Ishikawa (cell line): ENCODE results near the gene LOXL3.

Experiments
- CEBPB ChIP-seq: IDR thresholded peaks from 2 replicates; pipeline ENCODE4 v1.6.1; 2012
- CREB1 ChIP-seq: IDR thresholded peaks from 2 replicates; pipeline ENCODE4 v1.6.1; 2012; ENCODE audit warnings: low read depth
- EGR1 ChIP-seq: IDR thresholded peaks from 2 replicates; pipeline ENCODE4 v1.6.1; 2012
- EP300 ChIP-seq: IDR thresholded peaks from 2 replicates; pipeline ENCODE4 v1.6.1; 2012; ENCODE audit warnings: borderline replicate concordance
- FOXM1 ChIP-seq: IDR thresholded peaks from 2 replicates; pipeline ENCODE4 v1.6.1; 2012; ENCODE audit warnings: low read depth, borderline replicate concordance
- NFIC ChIP-seq: IDR thresholded peaks from 2 replicates; pipeline ENCODE4 v1.6.1; 2012
- RAD21 ChIP-seq: IDR thresholded peaks from 2 replicates; pipeline ENCODE4 v1.6.1; 2012; ENCODE audit warnings: low read depth
- TAF1 ChIP-seq: IDR thresholded peaks from 2 replicates; pipeline ENCODE4 v1.6.1; 2012; ENCODE audit warnings: low read depth, mild to moderate bottlenecking
- TCF12 ChIP-seq: IDR thresholded peaks from 2 replicates; pipeline ENCODE4 v1.6.1; 2012; ENCODE audit warnings: low read depth
- TEAD4 ChIP-seq: IDR thresholded peaks from 2 replicates; pipeline ENCODE4 v1.6.1; 2012
- YY1 ChIP-seq: IDR thresholded peaks from 2 replicates; pipeline ENCODE4 v1.6.1; 2012; ENCODE audit warnings: low read depth
- ZBTB7A ChIP-seq: IDR thresholded peaks from 2 replicates; pipeline ENCODE4 v1.6.1; 2012; ENCODE audit warnings: low read depth
- TF ChIP-seq, protein P1 (sequence below): IDR thresholded peaks from 2 replicates; pipeline ENCODE4 v1.6.1; 2012
- TF ChIP-seq, protein P2 (sequence below): IDR thresholded peaks from 2 replicates; pipeline ENCODE4 v1.6.1; 2012; ENCODE audit warnings: low read depth, mild to moderate bottlenecking
- TF ChIP-seq, protein P3 (sequence below): IDR thresholded peaks from 2 replicates; pipeline ENCODE4 v1.6.1; 2012

The LOXL3 gene

DNA sequence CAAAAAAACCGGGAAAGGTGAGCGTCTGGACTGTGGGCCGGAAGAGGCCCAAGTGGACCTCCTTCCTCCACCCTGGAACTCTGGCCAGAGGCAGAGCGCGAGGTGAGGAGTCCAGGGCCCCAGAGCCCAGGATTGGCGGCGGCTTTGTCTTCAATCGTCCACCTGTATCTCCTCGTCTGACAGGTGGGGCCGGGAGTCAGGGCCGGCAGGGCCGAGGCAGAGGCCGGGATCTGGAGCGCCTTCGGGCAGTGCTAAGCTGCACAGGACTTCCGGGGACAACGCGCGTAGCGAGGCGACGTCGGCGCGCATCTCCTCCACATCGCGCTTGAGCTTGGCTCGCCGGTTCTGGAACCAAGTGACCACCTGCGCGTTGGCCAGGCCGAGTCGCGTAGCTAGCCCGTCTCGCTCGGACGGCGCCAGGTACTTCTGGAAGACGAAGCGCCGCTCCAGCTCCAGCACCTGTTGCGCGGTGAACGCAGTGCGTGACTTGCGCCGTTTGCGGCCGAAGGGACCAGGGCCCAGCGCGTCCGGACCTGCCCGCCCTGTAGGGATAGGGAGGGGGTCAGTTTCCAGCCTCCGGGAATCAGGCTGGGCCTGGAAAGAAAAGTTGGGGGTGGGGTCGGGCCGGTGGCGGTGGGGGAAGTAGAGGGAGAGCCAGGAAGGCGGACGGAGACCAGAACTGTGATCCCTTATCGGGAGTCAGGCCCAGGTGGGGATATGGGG, 55.8 kb downstream of the LOXL3 start:
- TF ChIP-seq TAF1: no peak

DNA sequence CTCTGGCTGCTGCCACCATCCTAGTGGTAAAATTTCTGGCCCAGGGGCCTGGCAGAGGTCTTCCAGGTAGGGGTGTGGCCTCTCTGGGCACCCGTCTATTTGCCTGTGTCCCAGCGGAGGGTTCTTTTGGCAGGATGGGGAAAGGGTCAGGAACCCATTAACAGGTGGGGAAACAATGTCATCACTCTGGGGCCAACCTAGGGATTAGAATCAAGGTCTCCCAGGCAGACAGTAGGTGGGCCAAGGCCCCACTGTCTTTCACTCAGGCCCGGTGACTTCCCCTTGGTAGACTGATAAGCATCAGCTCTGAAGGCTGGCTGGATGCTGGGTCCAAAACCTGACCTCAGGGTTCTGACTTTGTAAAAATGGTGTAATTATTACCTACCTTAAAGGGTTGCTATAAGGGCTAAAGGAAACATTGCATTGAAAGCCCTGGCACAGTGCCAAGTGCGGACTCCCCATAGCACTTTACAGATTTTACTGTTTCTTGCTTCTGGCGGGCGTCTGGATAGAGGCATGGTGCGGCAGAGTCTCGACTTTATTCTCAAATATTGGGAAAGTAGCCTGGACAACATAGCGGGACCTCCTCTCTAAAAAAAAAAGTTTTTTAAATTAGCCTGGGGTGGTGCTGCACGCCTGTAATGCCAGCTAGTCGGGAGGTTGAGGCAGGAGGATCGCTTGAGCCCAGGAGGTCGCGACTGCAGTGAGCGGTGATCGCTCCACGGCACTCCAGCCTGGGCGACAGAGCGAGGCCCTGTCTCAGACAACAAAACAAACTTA, 56.6 kb downstream of the LOXL3 start:
- TF ChIP-seq NFIC (peak; percentile 84), TEAD4 (no peak)

DNA sequence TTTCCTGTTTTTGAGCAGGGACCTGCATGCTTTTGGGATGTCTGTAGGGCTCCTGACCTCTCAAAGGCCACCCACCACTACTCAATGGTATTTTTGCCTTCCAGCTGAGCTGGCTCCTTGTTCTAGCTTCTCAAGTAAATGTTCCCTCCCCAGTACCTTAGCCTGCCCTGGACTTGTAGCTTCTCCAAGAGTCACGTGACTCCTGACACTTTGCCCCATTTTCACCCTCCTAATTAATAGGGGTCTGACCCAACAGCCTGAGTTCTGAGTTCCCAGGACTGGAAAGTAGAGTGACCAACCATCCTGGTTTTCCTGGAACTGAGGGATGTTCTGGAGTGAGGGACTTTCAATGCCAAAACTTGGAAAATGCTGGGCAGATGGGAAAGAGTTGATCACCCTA, 58.3 kb downstream of the LOXL3 start:
- TF ChIP-seq ZBTB7A: no peak
- TF ChIP-seq CEBPB: no peak
- no peak for TF ChIP-seq CREB1
- no peak for TF ChIP-seq YY1
- TF ChIP-seq, protein P1, sequence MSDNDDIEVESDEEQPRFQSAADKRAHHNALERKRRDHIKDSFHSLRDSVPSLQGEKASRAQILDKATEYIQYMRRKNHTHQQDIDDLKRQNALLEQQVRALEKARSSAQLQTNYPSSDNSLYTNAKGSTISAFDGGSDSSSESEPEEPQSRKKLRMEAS: no peak
- TF ChIP-seq, protein P2, sequence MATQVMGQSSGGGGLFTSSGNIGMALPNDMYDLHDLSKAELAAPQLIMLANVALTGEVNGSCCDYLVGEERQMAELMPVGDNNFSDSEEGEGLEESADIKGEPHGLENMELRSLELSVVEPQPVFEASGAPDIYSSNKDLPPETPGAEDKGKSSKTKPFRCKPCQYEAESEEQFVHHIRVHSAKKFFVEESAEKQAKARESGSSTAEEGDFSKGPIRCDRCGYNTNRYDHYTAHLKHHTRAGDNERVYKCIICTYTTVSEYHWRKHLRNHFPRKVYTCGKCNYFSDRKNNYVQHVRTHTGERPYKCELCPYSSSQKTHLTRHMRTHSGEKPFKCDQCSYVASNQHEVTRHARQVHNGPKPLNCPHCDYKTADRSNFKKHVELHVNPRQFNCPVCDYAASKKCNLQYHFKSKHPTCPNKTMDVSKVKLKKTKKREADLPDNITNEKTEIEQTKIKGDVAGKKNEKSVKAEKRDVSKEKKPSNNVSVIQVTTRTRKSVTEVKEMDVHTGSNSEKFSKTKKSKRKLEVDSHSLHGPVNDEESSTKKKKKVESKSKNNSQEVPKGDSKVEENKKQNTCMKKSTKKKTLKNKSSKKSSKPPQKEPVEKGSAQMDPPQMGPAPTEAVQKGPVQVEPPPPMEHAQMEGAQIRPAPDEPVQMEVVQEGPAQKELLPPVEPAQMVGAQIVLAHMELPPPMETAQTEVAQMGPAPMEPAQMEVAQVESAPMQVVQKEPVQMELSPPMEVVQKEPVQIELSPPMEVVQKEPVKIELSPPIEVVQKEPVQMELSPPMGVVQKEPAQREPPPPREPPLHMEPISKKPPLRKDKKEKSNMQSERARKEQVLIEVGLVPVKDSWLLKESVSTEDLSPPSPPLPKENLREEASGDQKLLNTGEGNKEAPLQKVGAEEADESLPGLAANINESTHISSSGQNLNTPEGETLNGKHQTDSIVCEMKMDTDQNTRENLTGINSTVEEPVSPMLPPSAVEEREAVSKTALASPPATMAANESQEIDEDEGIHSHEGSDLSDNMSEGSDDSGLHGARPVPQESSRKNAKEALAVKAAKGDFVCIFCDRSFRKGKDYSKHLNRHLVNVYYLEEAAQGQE: no peak
- no peak for TF ChIP-seq EP300
- TF ChIP-seq, protein P3, sequence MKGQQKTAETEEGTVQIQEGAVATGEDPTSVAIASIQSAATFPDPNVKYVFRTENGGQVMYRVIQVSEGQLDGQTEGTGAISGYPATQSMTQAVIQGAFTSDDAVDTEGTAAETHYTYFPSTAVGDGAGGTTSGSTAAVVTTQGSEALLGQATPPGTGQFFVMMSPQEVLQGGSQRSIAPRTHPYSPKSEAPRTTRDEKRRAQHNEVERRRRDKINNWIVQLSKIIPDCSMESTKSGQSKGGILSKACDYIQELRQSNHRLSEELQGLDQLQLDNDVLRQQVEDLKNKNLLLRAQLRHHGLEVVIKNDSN: no peak
- TF ChIP-seq TCF12: no peak
- no peak for TF ChIP-seq RAD21

DNA sequence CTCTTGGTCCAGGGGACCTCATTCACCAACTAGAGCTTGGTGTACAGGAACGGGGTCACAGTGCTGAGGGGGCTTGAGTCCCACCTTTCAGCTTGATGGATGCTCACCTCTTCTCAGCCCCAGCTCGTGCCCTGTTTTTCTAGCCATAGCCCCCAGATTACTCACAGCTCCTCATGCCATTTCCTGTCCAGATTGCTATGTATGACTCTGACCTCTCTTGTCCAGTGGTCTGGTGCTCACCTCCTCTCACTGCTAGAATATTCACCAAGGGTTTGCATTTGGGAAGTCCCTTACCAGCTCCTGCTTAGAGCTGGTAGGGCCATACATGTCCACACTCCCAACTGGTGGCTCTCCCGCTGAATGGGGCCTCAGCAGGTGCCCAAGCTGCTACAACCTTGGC, 60.2 kb downstream of the LOXL3 start:
- TF ChIP-seq CREB1: no peak
- TF ChIP-seq, protein P2: no peak
- TF ChIP-seq EGR1: no peak
- TF ChIP-seq CEBPB: no peak
- TF ChIP-seq TEAD4: no peak
- TF ChIP-seq YY1: no peak
- TF ChIP-seq TCF12: no peak
- TF ChIP-seq EP300: no peak
- TF ChIP-seq FOXM1: no peak
- TF ChIP-seq, protein P3: no peak
- no peak for TF ChIP-seq TAF1
- no peak for TF ChIP-seq NFIC
- TF ChIP-seq, protein P1: no peak

DNA sequence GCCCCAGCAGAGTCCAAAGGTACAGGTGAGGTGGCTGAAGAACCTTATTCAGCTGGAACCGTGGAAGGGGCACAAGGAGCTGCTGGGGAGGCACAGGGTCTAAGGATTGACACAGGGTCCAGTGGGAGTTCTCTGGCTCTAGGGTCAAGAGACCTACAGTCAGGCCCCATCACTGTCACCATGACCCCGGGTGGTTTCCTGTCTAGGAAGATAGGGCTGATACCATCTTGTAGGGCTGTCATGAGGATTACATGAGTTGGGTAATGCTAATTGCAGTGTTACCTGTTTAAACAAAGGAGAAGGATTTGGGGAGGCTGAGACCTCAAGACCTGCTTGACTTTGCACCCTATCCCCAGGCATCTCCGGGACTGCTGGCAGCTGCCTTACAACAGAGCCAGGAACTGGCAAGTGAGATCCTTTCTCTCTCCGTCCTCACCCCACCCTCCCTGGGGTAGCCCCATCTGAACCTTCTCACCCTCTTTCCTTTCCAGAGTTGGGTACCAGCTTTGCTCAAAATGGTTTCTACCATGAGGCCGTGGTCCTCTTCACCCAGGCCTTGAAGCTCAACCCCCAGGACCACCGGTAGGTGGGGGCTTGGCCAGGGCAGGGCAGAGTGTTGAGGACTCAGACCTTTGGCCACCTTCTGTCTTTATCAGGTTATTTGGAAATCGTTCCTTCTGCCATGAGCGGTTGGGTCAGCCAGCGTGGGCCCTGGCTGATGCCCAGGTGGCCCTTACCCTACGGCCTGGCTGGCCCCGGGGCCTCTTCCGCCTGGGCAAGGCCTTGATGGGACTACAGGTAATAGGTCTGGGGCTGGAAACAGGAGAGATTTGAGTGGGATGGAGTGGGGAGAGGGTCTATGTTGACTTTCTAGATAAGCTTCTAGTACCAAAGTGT, 61.8 kb downstream of the LOXL3 start:
- TF ChIP-seq EGR1: no peak
- TF ChIP-seq TAF1: no peak
- no peak for TF ChIP-seq TCF12
- TF ChIP-seq, protein P2: no peak
- no peak for TF ChIP-seq CREB1
- no peak for TF ChIP-seq CEBPB
- TF ChIP-seq EP300: no peak
- TF ChIP-seq, protein P1: no peak
